BE2C (cell line): ENCODE results near the gene ADAMTS12.

Source experiments
- DNase-seq: peaks from one replicate; pipeline ENCODE4 v3.0.0-alpha.2; 2020
- H3K27me3 ChIP-seq: fragments of 250-450 bp; sonication (Bioruptor Pico); 2 replicates; pipeline ENCODE4 v1.5.1; 2020; ENCODE audit warnings: mild to moderate bottlenecking
- H3K36me3 ChIP-seq: fragments of 250-450 bp; sonication (Bioruptor Pico); 2 replicates; pipeline ENCODE4 v1.5.1; 2020; ENCODE audit warnings: mild to moderate bottlenecking
- H3K4me1 ChIP-seq: fragments of 250-450 bp; sonication (Bioruptor Pico); 2 replicates; pipeline ENCODE4 v1.5.1; 2020
- H3K4me3 ChIP-seq: 2 replicates; pipeline ENCODE4 v1.5.1; 2011; ENCODE audit warnings: low read depth, low read length
- H3K9me3 ChIP-seq: fragments of 250-450 bp; sonication (Bioruptor Pico); 2 replicates; pipeline ENCODE4 v1.5.1; 2020
- TF ChIP-seq, protein P1 (sequence below): IDR thresholded peaks from 2 replicates; pipeline ENCODE4 v1.5.1; 2012; ENCODE audit warnings: mild to moderate bottlenecking, low read depth, low read length

ADAMTS12 gene

GRCh38 chr5:33719769-33720168 is 172.0 kb downstream of the ADAMTS12 start:
- Histone ChIP-seq H3K9me3 (no peaks in the 10 kb centered on the region), H3K36me3 (no peaks in the 10 kb centered on the region), H3K27me3 (no peaks in the 10 kb centered on the region), H3K4me1 (no peaks in the 10 kb centered on the region), H3K4me3 (no peak overlapping the region)
- TF ChIP-seq, protein P1, sequence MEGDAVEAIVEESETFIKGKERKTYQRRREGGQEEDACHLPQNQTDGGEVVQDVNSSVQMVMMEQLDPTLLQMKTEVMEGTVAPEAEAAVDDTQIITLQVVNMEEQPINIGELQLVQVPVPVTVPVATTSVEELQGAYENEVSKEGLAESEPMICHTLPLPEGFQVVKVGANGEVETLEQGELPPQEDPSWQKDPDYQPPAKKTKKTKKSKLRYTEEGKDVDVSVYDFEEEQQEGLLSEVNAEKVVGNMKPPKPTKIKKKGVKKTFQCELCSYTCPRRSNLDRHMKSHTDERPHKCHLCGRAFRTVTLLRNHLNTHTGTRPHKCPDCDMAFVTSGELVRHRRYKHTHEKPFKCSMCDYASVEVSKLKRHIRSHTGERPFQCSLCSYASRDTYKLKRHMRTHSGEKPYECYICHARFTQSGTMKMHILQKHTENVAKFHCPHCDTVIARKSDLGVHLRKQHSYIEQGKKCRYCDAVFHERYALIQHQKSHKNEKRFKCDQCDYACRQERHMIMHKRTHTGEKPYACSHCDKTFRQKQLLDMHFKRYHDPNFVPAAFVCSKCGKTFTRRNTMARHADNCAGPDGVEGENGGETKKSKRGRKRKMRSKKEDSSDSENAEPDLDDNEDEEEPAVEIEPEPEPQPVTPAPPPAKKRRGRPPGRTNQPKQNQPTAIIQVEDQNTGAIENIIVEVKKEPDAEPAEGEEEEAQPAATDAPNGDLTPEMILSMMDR: no peak
- no peak for DNase-seq

DNA sequence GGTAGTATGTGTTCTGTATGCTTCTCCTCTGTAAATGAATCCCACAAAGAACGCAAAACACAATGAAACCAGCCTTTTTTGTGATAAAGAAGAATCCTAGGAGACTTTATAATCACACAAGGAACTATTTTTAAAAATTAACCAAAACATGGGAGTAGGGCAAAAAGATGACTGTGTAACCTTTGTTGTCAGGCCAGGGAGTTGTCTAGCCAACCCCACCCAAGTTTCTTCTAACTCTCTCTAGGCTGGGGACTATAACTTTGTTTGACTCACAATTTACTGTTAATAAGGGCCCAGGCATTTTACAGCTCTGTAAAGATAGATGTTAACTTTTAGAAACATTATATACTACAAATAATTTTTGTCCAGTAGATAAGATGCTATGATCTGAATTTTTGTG is 176.1 kb downstream of the ADAMTS12 start:
- DNase-seq: no peak

GRCh38 chr5:33713136-33713765 is 178.5 kb downstream of the ADAMTS12 start:
- TF ChIP-seq, protein P1: no peak
- DNase-seq: no peak
- Histone ChIP-seq H3K36me3 (no peaks in the 10 kb centered on the region), H3K9me3 (no peaks in the 10 kb centered on the region), H3K4me3 (no peak overlapping the region), H3K4me1 (no peaks in the 10 kb centered on the region), H3K27me3 (no peaks in the 10 kb centered on the region)

More for the DNA sequence above, 176.1 kb downstream of the ADAMTS12 start:
- H3K36me3 ChIP-seq: no peaks in the 10 kb centered on the region
- H3K4me3 ChIP-seq: no peak overlapping the region
- no peaks in the 10 kb centered on the region for H3K9me3 ChIP-seq
- no peaks in the 10 kb centered on the region for H3K27me3 ChIP-seq
- TF ChIP-seq, protein P1: no peak
- no peaks in the 10 kb centered on the region for H3K4me1 ChIP-seq

- Histone ChIP-seq H3K4me1 (no peaks in the 10 kb centered on the region), H3K4me3 (no peak overlapping the region), H3K36me3 (no peaks in the 10 kb centered on the region), H3K9me3 (no peaks in the 10 kb centered on the region), H3K27me3 (no peaks in the 10 kb centered on the region)
- DNase-seq: no peak
- TF ChIP-seq, protein P1: no peak
Measured at GRCh38 chr5:33712664-33713063, 179.1 kb downstream of the ADAMTS12 start.

- no peaks in the 10 kb centered on the region for H3K4me1 ChIP-seq
- H3K4me3 ChIP-seq: no peak overlapping the region
- no peaks in the 10 kb centered on the region for H3K9me3 ChIP-seq
- no peak for DNase-seq
- no peaks in the 10 kb centered on the region for H3K36me3 ChIP-seq
- TF ChIP-seq, protein P1: no peak
- H3K27me3 ChIP-seq: no peaks in the 10 kb centered on the region
Measured at GRCh38 chr5:33711094-33711679, 180.6 kb downstream of the ADAMTS12 start.

- Histone ChIP-seq H3K27me3 (no peaks in the 10 kb centered on the region), H3K4me1 (no peaks in the 10 kb centered on the region), H3K4me3 (no peak overlapping the region), H3K36me3 (no peaks in the 10 kb centered on the region), H3K9me3 (no peaks in the 10 kb centered on the region)
- TF ChIP-seq, protein P1: no peak
- no peak for DNase-seq
Measured at GRCh38 chr5:33702867-33703266, 188.9 kb downstream of the ADAMTS12 start.
